GM18867 (cell line): ENCODE measurements around the gene NUP107.

ENCODE experiments used
- ATAC-seq: cut with Tn5 transposase; IDR thresholded peaks from one replicate; pipeline ENCODE4 v1.9.1; 2021; ENCODE audit warnings: mild to moderate bottlenecking, moderate library complexity; ENCODE audit not compliant: unreplicated experiment

The NUP107 gene

DNA sequence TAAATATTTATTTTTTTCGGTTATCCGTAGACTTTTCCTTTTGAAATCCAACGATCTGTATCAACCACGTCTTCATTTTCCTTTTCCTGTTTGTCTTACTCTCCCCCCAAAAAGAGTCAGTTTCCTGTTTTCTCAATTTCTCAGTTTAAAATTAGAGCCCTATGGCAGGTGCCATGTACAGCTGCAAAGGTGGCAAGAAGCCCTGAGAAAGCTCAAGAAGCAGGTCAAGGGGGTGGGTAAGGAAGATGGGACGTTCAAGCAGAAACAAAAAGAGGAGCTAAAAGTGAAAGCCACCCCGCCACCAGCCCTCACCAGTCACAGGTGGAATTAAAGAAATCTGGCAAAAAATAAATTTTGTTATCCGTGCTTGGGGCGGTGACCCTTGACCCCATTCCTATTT is 85.9 kb downstream of the NUP107 start:
- peak; percentile 68 for ATAC-seq

DNA sequence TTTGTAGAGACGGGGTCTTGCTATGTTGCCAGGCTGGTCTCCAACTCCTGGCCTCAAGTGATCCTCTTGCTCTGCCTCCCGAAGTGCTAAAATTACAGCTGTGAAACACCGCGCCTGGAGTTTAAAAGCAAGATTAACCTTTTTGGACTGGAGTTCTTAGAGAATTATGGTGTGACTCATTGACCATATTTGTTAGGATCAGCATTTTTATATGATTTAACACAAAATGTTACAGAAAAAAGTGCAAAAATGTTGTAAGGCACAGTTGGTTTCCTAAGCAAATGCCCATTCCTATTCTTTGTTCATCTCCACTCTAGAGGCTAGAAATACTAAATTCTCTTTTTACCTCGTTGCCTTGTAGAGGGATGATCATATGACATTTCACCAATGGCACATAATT is 86.8 kb downstream of the NUP107 start:
- ATAC-seq: no peak

DNA sequence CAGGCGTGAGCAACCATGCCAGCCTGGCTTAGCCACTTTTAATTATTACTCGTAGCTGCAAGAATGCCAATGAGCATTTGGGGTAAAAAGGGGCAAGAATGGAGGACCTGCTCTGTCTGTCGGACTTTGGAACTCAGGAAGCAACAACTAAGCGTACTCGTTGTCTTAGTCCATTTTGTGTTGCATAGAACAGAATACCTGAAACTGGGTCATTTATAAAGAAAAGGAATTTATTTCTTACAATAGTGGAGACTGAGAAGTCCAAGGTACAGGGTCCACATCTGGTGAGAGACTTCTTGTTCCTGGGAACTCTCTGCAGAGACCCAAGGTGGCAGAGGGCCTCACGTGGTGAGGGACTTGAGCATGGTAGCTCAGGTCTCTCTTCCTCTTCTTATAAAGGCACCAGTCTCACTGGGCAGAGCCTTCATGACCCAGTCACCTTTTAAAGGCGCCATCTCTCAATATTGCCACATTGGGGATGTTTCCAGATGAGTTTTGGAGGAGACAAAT is 88.4 kb downstream of the NUP107 start:
- ATAC-seq: no peak

DNA sequence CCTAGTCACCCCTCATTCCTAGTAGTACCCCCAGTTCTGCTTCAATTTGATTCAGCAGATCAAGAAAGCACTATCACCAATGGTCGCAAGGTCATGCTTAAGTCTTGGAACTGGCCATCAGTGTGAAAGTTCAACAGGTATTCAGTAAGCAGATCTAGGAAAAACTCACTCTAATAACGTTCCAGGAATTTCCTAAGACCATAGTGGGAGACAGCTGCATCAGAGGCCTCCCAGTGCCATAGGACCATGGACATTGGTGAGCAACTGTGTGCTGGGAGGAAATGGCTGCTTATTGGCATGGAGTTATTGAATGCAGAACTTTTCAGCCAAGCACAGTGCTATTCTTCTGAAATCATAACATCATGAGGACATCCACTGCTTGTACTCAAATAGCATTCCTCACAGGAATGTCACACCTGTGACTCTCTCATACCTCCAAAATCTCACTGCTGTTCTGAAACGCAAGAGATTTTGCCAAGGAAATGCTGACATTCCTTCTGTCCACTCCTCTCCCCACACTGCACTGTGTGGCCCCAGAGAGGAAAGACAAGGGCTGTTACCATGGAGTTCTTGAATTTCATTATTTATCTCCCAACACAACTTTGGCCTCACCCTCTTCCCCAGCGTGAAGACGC is 90.3 kb downstream of the NUP107 start:
- no peak for ATAC-seq

DNA sequence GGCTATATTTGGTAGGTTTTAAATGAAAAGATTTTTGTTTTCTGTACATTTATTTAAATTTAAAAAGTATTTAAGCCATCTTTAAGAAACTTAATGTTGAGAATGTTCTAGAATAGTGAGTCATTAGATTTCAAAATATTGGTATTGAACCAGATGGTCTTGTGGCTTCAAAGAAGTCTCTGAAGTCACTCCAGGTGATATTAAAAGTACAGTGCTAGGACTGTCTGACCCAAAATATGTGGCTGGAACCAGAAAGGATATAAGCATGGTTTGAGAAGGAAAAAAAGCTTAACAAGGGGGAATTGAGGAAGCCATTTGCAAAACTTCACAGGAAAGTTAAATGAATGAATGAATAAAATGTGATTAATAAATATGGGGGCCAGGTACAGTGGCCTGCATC is 92.5 kb downstream of the NUP107 start:
- no peak for ATAC-seq

DNA sequence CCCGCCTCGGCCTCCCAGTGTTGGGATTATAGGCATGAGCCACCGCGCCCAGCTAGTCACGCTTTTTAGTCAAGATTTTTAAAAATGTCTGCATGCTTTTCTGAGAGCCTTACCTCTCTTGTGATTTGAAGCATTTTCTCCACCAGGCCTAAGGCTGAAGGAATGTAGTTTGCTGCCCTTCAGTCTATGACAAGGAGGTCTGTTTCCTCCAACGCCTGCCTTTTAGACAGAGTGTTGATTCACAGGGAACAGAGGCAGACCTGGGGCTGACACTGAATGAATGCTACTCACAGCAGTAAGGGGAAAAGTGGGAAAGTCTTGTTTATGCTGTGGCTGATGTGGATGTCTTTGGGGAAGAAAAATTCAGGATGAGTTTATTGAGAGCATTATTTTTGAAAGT is 94.0 kb downstream of the NUP107 start:
- no peak for ATAC-seq

DNA sequence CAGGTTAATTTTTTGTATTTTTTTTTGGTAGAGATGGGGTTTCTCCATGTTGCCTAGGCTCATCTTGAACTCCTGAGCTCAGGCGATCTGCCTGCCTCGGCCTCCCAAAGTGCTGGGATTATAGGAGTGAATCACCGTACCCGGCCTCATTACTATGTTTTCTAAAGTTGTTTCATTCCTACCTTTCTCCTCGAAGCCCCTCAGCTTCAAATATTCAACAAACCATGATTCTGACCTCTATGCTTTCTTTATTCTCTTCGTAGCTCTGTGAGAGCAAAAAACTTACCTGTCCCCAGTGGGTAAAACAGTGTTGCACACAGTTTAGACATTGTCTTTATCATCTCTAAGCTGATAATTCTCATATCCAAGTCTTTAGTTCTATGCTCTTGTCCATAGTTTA is 95.0 kb downstream of the NUP107 start:
- ATAC-seq: no peak

DNA sequence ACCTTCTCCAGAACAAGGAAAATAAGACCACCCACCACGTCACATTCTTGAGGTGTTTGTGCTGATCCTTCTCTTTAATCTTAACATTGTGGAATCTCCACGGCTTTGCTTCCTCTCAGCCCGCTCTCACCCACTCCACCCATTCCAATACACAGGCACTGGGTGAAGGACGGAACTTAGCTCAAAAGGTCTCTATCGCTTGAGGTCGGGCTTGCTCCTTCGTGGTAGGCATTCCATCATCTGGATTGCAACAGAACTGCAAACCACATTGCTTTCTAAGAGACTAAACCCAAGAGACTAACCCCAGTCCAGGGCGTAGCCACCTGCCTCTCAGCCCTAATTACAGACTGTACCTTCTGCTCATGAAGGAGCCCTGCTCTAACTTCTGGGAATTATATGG is 97.2 kb downstream of the NUP107 start:
- no peak for ATAC-seq

DNA sequence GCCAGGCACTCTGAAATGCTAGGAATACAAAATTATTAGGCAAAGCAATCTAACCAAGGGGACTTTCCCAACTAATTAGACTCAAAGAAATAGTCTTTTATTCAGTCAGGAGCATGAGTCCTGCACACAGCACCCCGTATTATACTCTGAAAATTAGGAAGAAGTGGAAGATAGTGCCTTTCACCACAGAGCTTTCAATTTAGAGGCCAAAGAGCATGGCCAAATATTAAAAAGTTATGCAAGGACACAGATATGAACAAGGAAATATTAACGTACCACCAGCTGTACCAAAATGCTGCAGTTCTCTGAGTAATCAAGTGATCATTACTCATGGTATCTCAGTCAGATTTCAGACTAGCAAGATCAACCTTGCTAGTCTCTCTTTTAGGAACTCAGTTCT is 98.6 kb downstream of the NUP107 start:
- no peak for ATAC-seq

DNA sequence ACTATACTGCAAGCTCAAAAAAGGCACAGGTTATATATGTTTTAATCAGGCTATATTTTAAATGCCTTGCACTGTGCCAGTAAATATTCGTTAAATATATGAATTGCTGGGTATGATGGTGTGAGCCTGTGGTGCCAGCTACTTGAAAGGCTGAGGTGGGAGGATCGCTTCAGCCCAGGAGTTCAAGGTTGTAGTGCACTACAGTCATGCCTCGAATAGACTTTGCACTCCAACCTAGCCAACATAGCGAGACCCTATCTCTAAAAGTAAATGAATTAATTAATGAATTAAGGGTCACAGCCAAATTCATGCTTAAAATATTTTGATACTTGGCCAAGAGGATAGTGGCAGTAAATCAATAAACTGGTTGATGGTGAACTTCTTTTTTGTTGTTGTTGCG is 99.0 kb downstream of the NUP107 start:
- ATAC-seq: no peak

DNA sequence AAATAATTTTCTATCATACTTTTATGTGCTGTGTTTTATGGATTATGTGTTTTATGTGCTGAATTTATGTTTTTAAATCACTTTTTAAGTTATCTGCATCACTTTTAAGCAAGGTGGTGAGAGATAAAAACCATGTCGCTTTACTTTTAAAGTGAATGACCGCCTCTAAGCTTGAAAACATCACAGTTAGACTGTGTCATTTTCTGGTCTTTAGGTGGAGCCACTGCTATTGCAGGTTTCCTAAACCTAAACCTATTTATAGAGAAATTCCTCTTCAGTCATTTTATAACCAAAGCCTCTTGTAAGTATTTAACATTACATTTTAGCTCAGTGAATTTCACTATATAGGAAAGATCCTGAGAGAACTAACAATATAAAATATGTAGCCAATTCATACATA is 100.2 kb downstream of the NUP107 start:
- no peak for ATAC-seq

DNA sequence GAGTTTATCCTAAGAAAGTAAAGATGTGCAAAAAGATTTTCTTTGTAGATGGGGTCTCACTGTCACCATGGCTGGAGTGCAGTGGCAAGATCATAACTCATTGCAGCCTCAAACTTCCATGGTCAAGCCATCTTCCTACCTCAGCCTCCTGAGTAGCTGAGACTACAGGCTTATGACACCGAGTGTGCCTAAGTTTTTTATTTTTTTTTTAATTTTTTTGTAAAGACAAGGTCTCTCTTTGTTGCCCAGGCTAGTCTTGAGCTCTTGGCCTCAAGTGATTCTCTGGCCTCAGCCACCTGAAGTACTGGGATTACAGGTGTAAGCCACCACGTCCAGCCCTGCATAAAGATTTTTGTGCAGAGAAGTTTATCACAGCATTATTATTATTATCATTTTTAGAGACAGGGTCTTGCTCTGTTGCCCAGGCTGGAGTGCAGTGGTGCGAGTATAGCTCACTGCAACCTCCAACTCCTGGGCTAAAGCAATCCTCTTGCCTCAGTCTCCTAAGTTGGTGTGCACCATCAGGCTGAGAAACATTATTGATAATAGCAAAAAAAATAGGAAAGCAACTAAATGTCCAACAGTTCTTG is 101.9 kb downstream of the NUP107 start:
- no peak for ATAC-seq

DNA sequence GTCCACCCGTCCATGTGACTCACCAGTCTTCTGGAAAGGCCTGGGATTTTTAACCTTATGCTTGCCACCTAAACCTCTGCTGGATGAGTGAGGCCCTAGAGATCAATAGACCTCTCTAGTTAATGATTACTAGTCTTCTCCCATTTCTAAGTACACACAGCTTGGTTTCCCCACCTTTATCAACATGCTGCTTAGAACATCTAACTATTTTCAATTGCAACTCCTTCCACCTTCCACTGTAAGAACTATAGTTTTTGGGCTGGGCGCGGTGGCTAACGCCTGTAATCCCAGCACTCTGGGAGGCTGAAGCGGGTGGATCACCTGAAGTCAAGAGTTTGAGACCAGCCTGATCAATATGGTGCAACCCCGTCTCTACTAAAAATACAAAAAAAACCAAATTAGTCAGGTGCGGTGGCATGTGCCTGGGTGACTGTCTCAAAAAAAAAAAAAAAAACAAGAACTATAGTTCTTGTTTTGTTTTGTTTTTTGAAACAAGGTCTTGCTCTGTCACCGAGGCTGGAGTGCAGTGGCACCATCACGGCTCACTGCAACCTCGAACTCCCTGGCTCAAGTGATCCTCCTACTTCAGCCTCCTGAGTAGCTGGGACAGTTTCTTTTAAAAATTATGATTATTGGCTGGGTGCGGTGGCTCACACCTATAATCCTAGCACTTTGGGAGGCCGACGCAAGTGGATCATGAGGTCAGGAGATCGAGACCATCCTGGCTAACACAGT is 102.5 kb downstream of the NUP107 start:
- ATAC-seq: no peak

DNA sequence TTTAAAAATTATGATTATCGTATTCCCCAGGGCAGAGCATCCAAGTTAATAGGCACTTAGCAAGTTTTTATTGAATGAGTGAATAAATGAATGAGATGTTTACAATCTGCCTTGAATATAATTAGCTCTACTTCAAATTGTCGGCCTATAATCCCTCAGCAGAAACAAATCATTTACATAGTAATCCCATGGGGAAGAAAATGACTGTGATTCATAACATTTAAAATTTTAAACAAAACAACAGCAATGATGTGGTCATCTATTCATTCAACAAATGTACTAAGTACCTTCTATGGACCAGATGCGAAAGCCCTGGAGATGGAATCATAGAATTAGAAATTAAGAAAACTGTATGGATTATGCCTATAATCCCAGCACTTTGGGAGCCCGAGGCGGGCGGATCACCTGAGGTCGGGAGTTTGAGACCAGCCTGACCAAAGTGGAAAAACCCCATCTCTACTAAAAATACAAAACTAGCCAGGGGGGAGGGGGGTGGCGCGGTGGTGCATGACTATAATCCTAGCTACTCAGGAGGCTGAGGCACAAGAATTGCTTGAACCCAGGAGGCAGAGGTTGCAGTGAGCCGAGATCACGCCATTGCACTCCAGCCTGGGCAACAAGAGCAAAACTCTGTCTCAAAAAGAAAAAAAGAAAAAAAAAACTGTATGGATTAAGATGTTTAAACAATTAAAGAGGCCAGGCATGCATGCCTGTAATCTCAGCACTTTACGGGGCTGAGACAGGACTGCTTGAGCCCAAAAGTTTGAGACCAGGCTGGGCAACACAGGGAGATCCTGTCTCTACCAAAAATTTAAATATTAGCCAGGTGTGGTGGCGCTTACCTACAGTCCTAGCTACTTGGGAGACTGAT is 103.5 kb downstream of the NUP107 start:
- no peak for ATAC-seq

DNA sequence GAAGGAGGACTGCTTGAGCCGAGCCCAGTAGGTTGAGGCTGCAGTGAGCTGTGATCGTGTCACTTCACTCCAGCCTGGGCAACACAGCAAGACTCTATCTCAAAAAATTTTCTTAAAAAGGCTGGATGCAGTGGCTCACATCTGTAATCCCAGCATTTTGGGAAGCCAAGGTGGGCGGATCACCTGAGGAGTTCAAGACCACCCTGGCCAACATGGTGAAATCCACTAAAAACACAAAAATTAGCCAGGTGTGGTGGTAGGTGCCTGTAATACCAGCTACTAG is 104.1 kb downstream of the NUP107 start:
- ATAC-seq: no peak

DNA sequence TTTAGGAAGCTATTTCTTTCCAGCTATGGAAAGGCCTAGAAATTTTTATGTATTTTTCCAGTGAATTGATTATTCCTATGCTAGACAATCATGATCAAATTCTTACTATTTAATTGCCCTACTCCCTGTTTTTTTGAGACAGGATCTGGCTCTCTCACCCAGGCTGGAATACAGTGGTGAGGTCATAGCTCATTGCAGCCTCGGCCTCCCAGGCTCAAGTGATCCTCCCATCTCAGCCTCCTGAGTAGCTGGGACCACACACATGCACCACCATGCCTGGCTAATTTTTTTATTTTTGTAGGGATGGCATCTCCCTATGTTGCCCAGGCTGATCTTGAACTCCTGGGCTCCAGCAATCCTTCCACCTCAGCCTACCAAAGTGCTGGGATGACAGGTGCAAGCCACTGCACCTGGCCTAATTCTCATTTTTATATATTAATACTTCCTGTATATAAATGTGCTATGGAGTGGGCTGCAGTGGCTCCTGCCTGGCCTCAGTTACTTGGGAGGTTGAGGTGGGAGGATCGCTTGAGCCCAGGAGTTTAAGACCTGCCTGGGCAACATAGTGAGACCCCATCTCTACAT is 105.2 kb downstream of the NUP107 start:
- no peak for ATAC-seq

DNA sequence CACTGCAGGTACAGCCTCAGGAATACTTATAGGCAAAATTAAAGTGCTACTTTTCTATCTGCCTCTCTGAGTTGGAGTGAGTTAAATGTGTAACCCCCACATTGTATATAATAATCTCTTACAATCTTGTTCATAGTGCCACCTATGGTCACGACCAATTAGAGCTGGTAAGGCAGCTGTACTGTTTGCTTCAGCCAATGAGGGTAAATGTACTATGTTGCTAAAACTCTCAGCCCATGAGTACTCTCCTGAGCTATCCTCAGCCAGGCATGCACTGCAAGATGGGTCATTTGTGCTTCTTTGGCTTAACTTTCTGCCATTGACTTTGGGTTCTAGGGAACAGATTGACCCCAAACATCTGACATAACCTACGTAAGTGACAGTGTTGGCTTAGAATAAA is 106.2 kb downstream of the NUP107 start:
- peak; percentile 97 for ATAC-seq

DNA sequence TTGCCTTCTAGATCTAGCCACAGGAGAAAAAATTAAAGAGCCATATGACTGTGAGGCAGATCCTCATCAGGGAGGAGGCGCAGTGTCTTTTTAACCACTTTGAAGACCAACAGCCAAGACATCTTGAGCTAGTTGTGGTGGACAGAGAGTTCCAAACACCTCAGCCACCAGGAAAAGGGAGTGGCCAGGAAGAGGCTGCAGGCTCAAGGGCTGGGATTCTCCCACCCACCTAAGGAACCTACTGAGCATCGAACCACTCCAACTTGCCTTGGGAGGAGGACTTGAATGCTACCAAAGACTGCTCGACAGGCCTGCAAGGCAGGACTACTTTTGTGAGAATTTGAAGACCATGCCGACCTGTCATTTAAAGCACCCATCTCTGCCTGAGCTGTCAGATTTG is 106.7 kb downstream of the NUP107 start:
- no peak for ATAC-seq

DNA sequence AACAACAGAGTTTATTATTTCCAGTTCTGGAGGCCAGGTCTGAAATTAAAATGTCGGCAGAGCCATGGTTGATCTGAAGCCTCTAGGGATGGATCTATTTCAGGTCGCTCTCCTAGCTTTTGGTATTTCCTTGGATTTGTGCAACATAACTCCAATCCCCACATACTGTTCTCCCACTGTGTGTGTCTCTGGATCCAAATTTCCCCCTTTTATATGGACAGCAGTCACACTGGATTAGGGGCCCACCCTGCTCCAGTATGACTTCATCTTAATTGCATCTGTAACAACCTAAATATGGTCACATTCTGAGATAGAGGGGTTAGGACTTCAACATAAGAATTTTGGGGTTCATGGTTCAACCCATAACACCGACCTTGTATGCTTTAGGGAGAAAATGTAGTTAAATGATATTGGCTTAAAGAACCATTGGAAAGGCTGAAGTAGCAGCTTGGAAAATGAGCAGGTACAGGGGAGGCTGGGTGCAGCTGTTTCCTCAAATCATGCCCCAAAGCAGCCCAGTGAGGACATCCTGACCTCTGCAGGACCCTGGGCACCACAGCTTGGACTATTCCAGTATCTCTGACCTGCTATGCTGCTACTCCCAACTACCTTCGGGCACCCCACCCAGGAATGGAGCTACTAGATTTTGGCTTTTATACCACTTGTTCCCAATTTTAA is 107.3 kb downstream of the NUP107 start:
- ATAC-seq: no peak

DNA sequence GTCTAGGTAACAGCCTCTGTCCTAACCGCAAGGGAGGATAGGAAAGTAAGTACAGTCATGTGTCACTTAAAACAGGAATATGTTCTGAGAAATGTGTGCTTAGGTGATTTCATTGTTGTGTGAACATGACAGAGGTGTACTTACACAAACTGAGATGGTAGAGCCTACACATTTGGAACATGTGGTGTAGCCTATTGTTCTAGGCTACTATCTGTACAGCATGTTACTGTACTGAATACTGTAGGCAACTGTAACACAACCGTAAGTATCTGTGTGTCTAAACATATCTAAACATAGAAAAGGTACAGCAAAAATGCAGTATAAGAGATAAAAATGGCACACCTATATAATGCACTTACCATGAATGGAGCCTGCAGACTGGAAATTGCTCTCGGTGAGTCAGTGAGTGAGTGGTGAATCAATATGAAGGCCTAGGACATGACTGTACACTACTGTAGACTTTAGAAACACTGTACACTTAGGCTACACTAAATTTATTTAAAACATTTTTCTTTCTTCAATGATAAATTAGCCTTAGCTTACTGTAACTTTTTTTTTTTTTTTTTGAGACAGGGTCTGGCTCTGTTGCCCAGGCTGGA is 108.0 kb downstream of the NUP107 start:
- no peak for ATAC-seq
